Heart left ventricle (tissue), 16 donors: ENCODE measurements around the gene ARID2. TPM values are rescaled to one million over a fixed set of nuclear protein-coding genes. Genes with fewer than 3 reads are reported as not detected.

ENCODE experiments used
- ATAC-seq, 4 donors: fragments of 200-7000 bp; cut with Tn5 transposase; one replicate each; pipeline ENCODE4 v1.9.1; 2020 to 2022; ENCODE audit warnings: moderate library complexity in 4 of 4, mild to moderate bottlenecking in 3 of 4, moderate number of reproducible peaks in 1 of 4
- DNase-seq, 5 donors: peaks; one replicate each; pipeline ENCODE4 v3.0.0-alpha.2; 2020
- H3K27ac ChIP-seq, 12 donors: fragments of 200-600 bp; sonication (generic) in 4 of 12; one replicate each; pipeline versions ENCODE4 v1.5.0 to v1.8.0; 2016 to 2022; ENCODE audit warnings: mild to moderate bottlenecking in 2 of 12
- H3K27me3 ChIP-seq, 9 donors: fragments of 200-600 bp; sonication (generic) in 2 of 9; one replicate each; pipeline versions ENCODE4 v1.5.1 to v1.8.0; 2016 to 2022; ENCODE audit warnings: mild to moderate bottlenecking in 3 of 9
- H3K36me3 ChIP-seq, 9 donors: fragments of 200-600 bp; sonication (generic) in 2 of 9; one replicate each; pipeline versions ENCODE4 v1.5.0 to v1.8.0; 2018 to 2022; ENCODE audit warnings: mild to moderate bottlenecking in 2 of 9
- H3K4me1 ChIP-seq, 12 donors: fragments of 200-600 bp; sonication (generic) in 4 of 12; one replicate each; pipeline versions ENCODE4 v1.5.0 to v1.8.0; 2016 to 2022; ENCODE audit warnings: mild to moderate bottlenecking in 3 of 12
- H3K4me3 ChIP-seq, 12 donors: fragments of 200-600 bp; sonication (generic) in 4 of 12; one replicate each; pipeline versions ENCODE4 v1.5.0 to v1.8.0; 2017 to 2022; ENCODE audit warnings: mild to moderate bottlenecking in 9 of 12, moderate library complexity in 4 of 12
- H3K9me3 ChIP-seq, 12 donors: fragments of 200-600 bp; sonication (generic) in 4 of 12; one replicate each; pipeline versions ENCODE4 v1.5.0 to v1.8.0; 2016 to 2022; ENCODE audit warnings: mild to moderate bottlenecking in 1 of 12
- CTCF ChIP-seq, 12 donors: fragments of 200-600 bp; sonication (generic) in 4 of 12; IDR thresholded peaks; one replicate each; pipeline versions ENCODE4 v1.5.0 to v1.8.0; 2018 to 2022; ENCODE audit warnings: antibody characterized with exemption in 12 of 12, mild to moderate bottlenecking in 5 of 12
- POLR2A ChIP-seq, 2 donors: fragments of 450-650 bp; IDR thresholded peaks; one replicate each; pipeline ENCODE4 v1.6.1; 2017; ENCODE audit warnings: antibody characterized with exemption in 2 of 2, mild to moderate bottlenecking in 2 of 2, moderate library complexity in 2 of 2
- WGBS, 4 donors: extraction: QIAGEN DNeasy Blood & Tissue Kit in 2 of 4; methylation state at CpG; one replicate each; pipeline versions ENCODE4 v1.1.5 to v1.1.7; 2013 to 2018; 5-methylcytosine and 5-hydroxymethylcytosine counted together
- intact Hi-C, 10 donors: fragments of 100-400 bp; cut with DNase I; formaldehyde crosslinking; loops; one replicate each; pipeline versions ENCODE4 v1.11.1 to v1.14.2; 2022
- polyA plus RNA-seq, 2 donors: library from polyadenylated mRNA; stranded (reverse); fragments of 200-250 nt; gene quantifications; one replicate each; pipeline ENCODE4 v1.2.3, GENCODE V29; 2013
- total RNA-seq, 9 donors: library from RNA; depleted of rRNA in 2 of 9; stranded (reverse); fragments of >200 nt in 2 of 9; fragmentation: NEBNext Ultra II Directional in 3 of 9; extraction: Animal tissue kit (Norgen Biotek cat#: 25700) in 3 of 9; gene quantifications; one replicate each; pipeline versions ENCODE4 v1.1.0 to v1.2.4, GENCODE V29; 2016 to 2023
- donor health status: ischemic (EF 13 %, LVEDD 7.1; RV severe dilation, severe dysfunction).
- donor health status: healthy with polysubstance abuse.
- donor health status: DM: no; HTN: yes; CAD: no.
- donor health status: DM: no; HTN: no; CAD: no.
- donor health status: ischemic (EF 25% LVEDD 6.9; RV normal size, moderate dysfunction).
- donor health status: ischemic (EF 25% LVEDD 5.7; RV mildly dilated, moderate dysfunction).
- donor health status: healthy.
- donor health status: DM: yes; HTN: yes; CAD: no.
- donor health status: ischemic (EF 35%, LVEDD 5.7; RV mildly dilated, moderate dysfunction).
- donor health status: nonischemic (EF 11% LVEDD 7.7; RV severe dilation, severe dysfunction).
- donor health status: DM: yes; HTN: yes; CAD: no.
- donor health status: PGD.
- donor health status: ischemic (EF 29% LVEDD 5.4; RV normal size, mild dysfunction).
- donor health status: nonischemic (EF 23%, LVEDD 6.1; RV moderate dilation, normal function).

Gene ARID2
- total and polyA plus RNA-seq, 11 donors: 5.6 to 22.6 (median 18.4) TPM

DNA sequence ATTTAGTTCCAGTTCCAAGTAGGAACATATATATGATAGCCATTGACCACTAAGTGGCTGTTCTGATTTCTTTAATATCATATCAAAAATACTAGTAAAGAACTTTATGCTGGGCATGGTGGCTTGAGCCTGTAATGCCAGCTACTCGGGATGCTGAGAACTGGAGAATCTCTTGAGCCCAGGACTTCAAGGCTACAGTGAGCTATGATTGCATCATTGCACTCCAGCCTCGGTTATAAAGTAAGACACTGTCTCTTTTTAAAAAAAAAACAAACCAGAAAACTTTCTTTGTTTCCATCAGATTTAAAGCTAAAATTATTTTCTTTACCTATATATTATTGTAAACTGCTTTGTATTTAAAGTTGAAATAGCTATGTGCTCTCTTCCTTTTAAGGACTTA, 133.8 kb downstream of the ARID2 start:
- TF ChIP-seq CTCF (IDR thresholded peaks at IDR 0.05) (no peak), POLR2A (IDR thresholded peaks at IDR 0.05) (no peak)
- intact Hi-C loops: no loop called here
- ATAC-seq (no peak), DNase-seq (no peak)
- H3K27ac ChIP-seq: no peak overlapping the region
- H3K9me3 ChIP-seq: no peaks in the 10 kb centered on the region
- no peaks in the 10 kb centered on the region for H3K27me3 ChIP-seq
- no peaks in the 10 kb centered on the region for H3K4me1 ChIP-seq
- 80 to 87% (median 84%) methylated on average over 2 of the region's 2 CpGs for WGBS, 4 donors
- H3K36me3 ChIP-seq: peaks cover 0 to 67% (median 37%) of the 10 kb centered on the region in 9 donors
- no peak overlapping the region for H3K4me3 ChIP-seq

DNA sequence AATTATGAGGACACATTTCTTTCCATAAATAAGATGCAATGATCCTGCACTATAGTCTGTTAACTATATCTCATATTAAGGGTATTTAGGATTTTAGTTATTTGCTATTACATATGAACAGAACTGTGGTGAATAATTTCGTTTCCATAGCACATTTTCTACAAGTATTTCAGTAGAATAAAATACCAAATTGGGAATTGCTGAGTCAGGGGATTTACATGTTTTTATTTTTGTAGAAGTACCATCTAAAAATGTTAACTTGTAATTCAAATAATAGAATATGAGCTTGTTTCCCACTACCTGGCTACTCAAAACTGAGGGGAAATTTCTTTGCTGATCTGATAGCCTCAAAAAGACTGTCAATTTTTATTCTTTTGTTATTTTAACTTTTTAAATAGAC, 136.8 kb downstream of the ARID2 start:
- Histone ChIP-seq H3K27ac (no peak overlapping the region), H3K4me3 (no peak overlapping the region), H3K27me3 (no peaks in the 10 kb centered on the region), H3K9me3 (no peaks in the 10 kb centered on the region), H3K4me1 (no peaks in the 10 kb centered on the region), H3K36me3 (peaks cover 0 to 71% (median 45%) of the 10 kb centered on the region in 9 donors)
- 91 to 97% (median 92%) methylated on average over 1 of the region's 1 CpG for WGBS, 4 donors
- intact Hi-C loops: no loop called here
- no peak for DNase-seq
- TF ChIP-seq CTCF (IDR thresholded peaks at IDR 0.05) (no peak), POLR2A (IDR thresholded peaks at IDR 0.05) (no peak)
- no peak for ATAC-seq

DNA sequence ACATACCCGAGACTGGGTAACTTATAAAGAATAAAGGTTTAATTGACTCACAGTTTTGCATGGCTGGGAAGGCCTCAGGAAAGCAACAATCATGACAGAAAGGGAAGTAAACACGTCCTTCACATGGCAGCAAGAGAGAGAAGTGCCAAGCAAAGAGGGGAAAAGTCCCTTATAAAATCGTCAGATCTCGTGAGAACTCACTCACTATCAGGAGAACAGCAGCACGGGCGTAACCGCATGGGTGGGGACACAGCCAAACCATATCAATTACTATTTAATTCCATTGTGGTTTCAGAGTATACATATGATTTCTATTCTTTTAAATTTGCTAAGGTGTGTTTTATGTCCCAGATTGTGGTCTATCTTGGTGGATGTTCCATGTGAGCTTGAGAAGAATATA, 142.9 kb downstream of the ARID2 start:
- Histone ChIP-seq H3K4me1 (no peaks in the 10 kb centered on the region), H3K27me3 (no peaks in the 10 kb centered on the region), H3K36me3 (peaks cover 0 to 77% (median 46%) of the 10 kb centered on the region in 9 donors), H3K4me3 (no peak overlapping the region), H3K27ac (no peak overlapping the region), H3K9me3 (peaks cover 0 to 11% (median 0%) of the 10 kb centered on the region in 12 donors)
- ATAC-seq (no peak), DNase-seq (no peak)
- intact Hi-C loops: no loop called here
- TF ChIP-seq CTCF (IDR thresholded peaks at IDR 0.05) (no peak), POLR2A (IDR thresholded peaks at IDR 0.05) (no peak)
- WGBS, 4 donors: 87 to 94% (median 89%) methylated on average over 7 of the region's 7 CpGs

- Histone ChIP-seq H3K4me3 (no peak overlapping the region), H3K9me3 (peaks cover 0 to 11% (median 0%) of the 10 kb centered on the region in 12 donors), H3K27ac (no peak overlapping the region), H3K36me3 (peaks cover 0 to 56% (median 30%) of the 10 kb centered on the region in 9 donors), H3K27me3 (no peaks in the 10 kb centered on the region), H3K4me1 (peaks cover 0 to 33% (median 19%) of the 10 kb centered on the region in 12 donors)
- no peak for ATAC-seq
- DNase-seq: no peak
- intact Hi-C loops: loop anchor here in 1 of 10 donors (2.0 kb wide), 1 partner anchor 22 kb away; no protein-coding TSS in a partner anchor
- 96 to 99% (median 98%) methylated on average over 5 of the region's 5 CpGs for WGBS, 4 donors
- TF ChIP-seq POLR2A (IDR thresholded peaks at IDR 0.05) (no peak), CTCF (IDR thresholded peaks at IDR 0.05) (no peak)
Measured at GRCh38 chr12:45877069-45877468, 147.6 kb downstream of the ARID2 start.
